Measurements from ENCODE around the gene SYNGR2. TPM values are rescaled to one million over a fixed set of nuclear protein-coding genes. Genes with fewer than 3 reads are reported as not detected.
"Not testable (repeated sequence)": the region's sequence is repeated elsewhere in the genome, so short reads cannot be mapped to it uniquely, and the experiment has no call there.

SYNGR2 gene
- total RNA-seq, 1 donor from 2014 or later, result 164 TPM

DNA sequence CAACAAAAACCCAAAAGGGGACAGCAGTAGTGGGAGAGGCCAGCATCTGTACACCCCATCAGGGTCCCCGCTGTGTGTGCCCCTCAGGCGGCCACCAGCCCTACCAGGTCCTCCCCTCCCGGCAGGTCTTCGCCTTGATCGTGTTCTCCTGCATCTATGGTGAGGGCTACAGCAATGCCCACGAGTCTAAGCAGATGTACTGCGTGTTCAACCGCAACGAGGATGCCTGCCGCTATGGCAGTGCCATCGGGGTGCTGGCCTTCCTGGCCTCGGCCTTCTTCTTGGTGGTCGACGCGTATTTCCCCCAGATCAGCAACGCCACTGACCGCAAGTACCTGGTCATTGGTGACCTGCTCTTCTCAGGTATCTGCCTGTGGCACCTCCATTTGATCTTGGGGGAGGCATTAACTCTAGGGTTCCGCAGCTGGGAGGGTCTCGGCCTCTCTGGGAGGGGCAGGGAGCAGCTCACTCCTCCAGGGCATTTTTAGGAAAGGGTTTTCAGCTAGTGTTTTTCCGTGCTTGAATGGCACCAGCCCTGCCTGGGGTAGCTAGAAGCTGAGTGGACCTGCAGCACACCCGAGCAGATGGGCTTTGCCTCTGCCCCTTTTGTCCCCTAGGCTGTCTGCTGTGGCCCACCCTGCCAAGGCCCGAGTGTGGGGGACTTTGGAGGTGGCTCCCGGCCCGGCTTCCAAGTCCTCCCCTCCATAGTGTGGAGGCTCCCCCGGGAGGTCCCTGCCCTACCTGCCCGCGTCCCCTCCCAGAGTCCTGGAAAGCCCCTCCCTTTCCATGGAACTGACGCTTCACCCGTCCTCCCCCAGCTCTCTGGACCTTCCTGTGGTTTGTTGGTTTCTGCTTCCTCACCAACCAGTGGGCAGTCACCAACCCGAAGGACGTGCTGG lies 2.6 kb downstream of the SYNGR2 start:
- no peak for DNase-seq (ENCODE audit: extremely low read depth, low read depth, low spot score)

DNA sequence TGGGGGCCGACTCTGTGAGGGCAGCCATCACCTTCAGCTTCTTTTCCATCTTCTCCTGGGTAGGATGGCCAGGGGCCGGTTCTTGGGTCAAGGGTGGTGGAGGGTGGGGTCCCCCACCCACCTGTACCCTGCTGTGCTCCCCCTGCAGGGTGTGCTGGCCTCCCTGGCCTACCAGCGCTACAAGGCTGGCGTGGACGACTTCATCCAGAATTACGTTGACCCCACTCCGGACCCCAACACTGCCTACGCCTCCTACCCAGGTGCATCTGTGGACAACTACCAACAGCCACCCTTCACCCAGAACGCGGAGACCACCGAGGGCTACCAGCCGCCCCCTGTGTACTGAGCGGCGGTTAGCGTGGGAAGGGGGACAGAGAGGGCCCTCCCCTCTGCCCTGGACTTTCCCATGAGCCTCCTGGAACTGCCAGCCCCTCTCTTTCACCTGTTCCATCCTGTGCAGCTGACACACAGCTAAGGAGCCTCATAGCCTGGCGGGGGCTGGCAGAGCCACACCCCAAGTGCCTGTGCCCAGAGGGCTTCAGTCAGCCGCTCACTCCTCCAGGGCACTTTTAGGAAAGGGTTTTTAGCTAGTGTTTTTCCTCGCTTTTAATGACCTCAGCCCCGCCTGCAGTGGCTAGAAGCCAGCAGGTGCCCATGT lies 3.3 kb downstream of the SYNGR2 start:
- DNase-seq (ENCODE audit: extremely low read depth, low read depth, low spot score), result not testable (repeated sequence)

DNA sequence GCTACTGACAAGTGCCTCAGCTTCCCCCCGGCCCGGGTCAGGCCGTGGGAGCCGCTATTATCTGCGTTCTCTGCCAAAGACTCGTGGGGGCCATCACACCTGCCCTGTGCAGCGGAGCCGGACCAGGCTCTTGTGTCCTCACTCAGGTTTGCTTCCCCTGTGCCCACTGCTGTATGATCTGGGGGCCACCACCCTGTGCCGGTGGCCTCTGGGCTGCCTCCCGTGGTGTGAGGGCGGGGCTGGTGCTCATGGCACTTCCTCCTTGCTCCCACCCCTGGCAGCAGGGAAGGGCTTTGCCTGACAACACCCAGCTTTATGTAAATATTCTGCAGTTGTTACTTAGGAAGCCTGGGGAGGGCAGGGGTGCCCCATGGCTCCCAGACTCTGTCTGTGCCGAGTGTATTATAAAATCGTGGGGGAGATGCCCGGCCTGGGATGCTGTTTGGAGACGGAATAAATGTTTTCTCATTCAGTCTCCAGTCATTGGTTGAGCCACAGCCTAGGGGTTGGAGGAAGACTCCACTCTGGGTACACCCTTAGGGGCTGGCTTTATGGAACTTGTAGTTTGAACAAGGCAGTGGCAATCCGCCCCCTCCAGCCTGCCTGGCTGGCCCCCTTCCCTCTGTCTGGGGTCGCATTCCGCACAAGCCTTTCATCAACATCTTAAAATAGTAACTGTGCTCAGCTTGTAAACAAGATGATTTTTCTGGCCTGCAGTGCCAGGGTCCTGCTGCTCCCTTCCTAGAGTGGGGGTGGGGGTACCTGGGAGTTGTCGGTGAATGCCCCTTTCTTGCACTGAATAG lies 4.1 kb downstream of the SYNGR2 start:
- DNase-seq (ENCODE audit: extremely low read depth, low read depth, low spot score), result no peak

DNA sequence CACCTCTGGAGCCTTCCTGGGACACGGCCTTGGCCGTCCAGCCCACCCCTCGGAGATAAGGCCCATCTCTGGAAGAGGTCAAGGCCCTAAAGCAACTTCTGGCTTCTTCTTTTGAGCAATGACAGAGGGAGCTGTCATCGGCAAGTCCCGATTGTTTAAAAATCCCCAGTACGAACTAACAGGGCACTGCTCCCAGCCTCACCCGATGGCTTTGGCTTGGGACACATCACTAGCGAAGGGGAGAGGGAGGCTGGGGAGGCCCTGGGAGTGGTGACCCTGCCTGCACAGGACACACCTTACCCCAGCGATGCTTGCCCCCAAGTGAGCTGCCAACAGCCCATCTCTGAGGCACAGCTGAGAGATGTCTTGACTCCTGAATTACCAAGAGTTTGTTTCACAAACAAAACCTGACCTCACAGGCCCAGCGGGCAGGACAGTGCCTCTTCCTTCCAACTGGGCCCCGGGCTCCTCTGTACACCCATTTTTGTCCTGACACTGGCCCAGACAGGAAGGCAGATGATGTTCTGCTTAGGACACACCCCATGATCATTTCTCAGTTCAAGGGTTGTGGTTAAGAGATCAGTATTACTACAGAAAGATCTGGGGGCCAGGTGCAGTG lies 4.8 kb downstream of the SYNGR2 start:
- DNase-seq (ENCODE audit: extremely low read depth, low read depth, low spot score), result no peak

DNA sequence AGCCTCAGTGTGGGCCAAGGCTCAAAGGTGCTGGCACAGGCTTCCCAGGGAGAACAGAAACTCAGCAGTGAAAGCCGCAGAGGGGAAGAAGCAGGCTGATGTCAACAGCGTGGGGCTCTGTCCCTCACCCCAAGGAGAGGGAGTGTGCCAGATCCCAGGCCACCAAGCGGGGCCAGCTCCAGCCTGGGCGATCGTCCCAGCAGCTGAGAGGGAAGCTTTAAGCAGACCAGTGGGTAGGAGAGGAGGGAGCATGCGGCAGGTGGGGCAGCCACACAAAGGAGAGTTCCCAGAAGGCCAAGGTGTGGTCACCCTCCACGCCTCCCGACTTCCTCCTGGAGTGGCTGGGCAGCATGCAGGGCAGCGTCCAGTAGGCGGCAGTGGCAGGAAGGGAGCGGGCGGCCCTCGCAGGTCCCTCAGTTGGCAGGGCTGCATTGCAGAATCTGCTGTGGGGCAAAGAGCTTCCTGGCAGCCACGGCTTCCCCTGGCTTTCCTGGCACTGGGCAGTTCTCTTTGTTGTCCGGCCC lies 6.0 kb downstream of the SYNGR2 start:
- DNase-seq (ENCODE audit: extremely low read depth, low read depth, low spot score), result no peak

DNA sequence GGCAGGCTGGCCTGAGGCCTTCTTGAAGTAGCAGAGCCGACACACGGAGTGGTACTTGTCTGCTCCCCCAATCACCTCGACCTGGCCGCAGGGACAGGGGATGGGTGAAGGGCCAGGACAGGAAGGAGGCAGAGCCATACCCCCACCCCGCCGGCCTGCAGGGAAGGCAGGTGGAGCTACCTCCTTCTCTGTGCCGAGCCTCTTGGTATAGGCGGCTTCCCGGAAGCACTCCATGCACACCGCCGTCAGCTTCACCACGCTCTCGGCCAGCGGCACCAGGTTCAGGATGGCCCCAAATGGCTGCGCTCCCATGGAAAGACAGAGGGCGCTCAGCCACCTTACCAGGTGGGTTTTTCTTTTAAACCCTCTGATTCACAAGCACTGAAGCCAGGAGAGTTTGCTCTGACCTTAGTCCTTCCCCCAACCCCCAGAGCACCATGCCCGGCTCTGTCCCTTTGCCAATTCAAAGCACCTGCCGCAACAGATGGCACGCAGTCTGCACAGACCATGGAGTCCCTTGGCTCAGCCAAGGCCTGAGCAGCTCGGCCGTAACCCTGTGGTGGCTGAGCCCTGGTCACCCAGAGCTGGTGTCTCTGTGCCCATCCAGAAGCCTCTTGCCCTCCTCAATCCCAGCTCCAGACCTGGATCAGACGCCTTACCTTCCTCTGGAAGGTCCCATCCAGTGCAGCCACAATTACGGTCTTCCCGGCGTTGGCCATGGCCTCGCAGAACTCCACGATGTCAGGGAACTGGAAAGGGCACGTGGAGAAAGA lies 6.7 kb downstream of the SYNGR2 start:
- no peak for DNase-seq (ENCODE audit: extremely low read depth, low read depth, low spot score)

DNA sequence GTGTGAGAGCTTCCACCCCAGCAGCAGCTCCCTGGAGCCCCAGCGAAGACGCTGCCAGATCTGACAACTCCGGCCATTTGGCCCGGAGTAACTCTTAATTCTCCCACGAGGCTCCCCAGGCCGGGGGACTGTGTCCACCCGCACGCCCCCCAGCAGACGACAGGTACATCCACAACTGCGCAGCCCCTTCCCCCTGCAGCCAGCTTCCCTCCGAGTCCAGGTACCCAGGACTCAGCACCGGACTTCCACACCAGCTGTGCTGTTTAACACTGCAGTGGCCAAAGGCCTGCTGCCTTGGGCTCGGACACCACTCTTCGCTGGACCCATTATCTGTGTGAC lies 7.2 kb downstream of the SYNGR2 start:
- no peak for DNase-seq (ENCODE audit: extremely low read depth, low read depth, low spot score)

DNA sequence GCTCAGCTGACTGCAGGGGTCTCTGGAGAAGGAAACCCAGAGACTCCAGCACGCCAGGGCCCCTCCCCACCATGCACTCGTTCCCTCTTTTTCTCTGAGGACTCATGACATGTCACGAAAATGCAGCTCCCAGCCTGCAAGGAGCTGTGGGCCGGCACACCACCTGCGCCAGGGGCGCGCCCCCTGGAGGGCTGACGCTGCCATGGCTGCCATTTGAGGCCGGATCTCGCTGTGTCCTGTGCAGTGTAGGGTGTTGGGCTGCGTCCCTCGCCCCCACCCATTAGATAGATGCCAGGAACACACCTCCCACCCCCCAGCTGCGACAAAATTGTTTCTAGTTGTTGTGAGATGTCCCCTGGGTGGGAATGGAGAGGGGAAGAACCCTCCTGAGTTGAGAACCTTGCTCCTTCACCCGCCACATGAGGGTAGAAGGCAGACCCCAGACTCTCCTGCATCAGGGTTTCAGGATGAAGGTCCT lies 8.2 kb downstream of the SYNGR2 start:
- no peak for DNase-seq (ENCODE audit: extremely low read depth, low read depth, low spot score)

DNA sequence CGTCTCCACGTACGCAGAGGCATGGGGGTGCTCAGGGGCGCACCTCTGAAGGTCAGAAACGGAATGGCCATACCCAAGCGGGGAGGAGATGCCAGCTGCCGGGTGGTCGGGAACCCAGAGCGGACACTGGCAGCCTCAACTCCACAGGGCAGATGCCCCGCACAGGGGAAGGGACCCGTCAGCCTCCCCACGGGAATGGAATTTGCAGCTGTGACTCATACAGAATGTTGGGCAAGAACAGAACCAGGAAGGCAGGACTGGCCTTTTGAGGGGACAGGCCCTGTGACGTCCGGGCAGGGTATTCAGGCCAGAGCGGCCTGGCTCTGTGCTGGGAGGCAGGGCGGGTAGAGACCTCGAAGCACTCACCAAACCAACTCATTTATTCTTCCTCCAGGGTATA lies 11.0 kb downstream of the SYNGR2 start:
- DNase-seq (ENCODE audit: extremely low read depth, low read depth, low spot score), result no peak

DNA sequence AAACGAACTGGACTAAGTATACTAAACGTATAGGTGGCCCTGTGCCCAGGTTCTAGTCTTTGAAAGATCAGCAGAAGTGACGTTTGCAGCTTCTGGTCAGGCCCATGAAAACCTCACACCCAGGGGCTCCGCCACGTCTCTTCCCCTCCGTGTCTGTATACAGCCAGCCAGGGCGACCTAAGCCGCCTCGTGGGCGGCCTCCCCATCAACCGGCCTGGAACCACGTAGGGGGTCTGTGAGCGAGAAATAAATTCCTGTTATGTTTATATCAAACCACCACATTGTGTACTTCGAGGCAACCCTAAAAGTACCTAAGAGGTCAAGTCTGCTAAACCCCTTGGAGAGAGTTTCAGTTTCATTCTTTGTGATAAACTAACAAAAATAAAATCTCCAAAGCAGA lies 11.7 kb downstream of the SYNGR2 start:
- DNase-seq (ENCODE audit: extremely low read depth, low read depth, low spot score), result no peak

DNA sequence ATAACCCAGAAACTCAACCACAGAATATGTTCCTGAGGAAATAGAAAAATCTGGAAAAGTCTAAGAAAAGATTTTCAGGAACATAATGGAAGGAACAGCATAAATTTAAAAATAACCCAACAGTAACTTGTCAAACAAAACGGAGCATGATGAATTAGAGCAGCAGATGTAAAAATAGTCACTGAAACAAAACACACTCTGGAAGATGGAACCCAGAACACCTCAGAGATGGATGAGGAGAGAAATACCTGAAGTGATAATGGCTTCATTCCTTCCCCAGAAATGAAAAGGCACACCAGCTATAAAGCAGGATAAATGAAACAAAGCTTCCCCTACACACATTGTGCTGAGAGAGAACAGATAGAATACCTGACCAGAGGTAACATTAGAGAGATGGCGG lies 12.1 kb downstream of the SYNGR2 start:
- DNase-seq (ENCODE audit: extremely low read depth, low read depth, low spot score), result no peak

DNA sequence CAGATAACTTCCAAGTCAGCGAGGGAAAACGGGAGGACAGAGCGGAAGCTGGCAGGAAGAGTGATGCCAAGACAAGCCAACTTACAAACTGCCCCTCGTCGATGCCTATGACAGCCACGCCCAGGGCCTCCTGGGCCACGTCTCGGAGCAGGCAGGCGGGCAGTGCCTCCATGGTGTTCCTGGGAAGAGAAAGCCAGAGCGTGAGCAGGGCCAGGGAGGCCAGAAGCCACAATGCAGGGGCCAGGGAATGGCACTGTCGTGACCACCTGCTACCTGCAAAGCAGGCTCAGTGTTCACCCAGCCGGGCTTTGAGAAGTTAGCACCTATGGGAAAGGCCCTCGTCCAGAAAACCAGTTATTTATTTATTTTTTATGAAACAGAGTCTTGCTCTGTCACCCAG lies 14.1 kb downstream of the SYNGR2 start:
- no peak for DNase-seq (ENCODE audit: extremely low read depth, low read depth, low spot score)

DNA sequence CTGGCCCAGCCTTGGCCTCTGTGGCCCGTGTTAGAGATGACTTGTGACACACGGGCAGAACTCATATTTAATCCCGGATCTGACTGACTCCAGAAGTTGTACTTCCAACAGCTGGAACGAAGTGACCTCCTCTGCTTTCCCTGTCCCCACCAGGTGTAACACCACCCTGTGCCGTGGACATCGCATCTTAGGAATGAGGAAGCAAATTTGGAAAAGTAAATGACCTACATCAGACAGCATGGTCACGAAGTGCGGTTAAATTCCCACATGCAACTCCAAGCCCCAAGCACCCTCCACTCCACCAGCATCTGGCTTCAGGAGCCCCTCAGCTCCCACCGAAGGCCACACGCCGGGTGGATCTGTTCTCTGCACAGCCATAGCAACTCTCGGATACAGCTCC lies 15.5 kb downstream of the SYNGR2 start:
- DNase-seq (ENCODE audit: extremely low read depth, low read depth, low spot score), result no peak

DNA sequence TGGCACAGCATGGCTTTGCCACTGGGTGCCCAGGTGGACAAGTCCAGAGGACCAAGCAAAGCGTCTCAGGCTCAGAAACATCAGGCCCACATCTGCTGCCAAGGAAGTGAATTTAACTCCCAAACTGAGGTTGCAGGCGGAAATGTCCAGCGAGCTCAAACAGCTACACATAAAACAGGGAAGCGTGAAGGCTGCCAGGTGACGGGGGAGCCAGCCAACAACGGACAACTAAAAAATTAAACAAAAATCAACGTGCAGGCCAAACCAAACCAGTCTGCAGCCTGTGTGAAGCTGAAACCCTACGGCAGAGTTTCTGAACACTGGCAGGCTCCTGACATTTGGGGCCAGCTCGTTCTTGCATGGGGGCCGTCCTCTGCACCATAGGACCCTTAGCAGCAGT lies 16.0 kb downstream of the SYNGR2 start:
- DNase-seq (ENCODE audit: extremely low read depth, low read depth, low spot score), result no peak

DNA sequence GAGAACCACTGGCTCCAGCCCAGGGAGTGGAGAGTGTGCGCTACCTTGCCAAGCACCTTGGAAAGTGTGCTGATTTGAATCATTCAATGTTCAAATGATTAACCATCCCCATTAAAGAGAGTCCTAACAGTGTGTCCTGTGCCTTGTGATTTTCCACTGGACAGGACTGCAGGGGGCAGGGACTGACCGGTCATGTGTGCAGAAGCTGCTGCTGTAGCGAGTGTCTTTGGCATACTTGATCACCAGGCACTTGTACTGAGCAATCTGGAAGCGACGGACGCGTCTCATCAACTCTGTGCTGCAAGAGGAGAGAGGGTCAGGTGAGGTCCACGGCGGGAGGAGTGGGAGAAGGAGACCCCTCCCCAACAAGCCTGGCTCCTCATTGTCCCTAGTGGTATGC lies 16.5 kb downstream of the SYNGR2 start:
- no peak for DNase-seq (ENCODE audit: extremely low read depth, low read depth, low spot score)

DNA sequence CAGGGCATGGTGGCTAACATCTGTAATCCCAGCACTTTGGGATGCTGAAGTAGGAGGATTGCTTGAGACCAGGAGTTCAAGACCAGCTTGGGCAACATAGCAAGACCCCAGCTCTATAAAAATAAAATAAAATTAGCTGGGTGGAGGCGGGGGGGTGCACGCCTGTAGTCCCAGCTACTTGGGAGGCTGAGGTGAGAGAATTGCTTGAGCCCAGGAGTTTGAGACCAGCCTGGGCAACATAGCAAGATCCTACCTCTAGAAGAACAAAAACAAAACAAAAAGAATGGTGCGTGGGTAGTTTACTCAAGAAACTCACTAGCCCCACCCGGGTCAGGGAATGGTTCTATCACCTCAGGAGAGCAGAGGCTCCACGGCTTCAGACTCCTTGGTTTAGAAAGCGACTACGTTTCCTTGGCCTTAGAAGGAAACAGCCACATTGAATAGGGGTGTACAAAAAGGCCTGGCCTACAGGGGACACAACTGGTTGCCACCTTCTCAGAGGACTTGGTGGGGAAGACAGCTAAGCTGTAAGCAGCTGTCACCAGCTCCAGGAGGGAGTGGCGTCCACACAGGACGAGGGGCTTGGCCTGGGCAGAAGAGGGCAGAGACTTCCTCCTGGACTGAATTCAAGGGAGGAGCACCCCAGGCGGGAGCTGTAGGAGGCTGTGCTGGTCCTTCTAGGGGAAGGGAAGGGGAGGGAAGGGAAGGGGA lies 17.8 kb downstream of the SYNGR2 start:
- no peak for DNase-seq (ENCODE audit: extremely low read depth, low read depth, low spot score)

DNA sequence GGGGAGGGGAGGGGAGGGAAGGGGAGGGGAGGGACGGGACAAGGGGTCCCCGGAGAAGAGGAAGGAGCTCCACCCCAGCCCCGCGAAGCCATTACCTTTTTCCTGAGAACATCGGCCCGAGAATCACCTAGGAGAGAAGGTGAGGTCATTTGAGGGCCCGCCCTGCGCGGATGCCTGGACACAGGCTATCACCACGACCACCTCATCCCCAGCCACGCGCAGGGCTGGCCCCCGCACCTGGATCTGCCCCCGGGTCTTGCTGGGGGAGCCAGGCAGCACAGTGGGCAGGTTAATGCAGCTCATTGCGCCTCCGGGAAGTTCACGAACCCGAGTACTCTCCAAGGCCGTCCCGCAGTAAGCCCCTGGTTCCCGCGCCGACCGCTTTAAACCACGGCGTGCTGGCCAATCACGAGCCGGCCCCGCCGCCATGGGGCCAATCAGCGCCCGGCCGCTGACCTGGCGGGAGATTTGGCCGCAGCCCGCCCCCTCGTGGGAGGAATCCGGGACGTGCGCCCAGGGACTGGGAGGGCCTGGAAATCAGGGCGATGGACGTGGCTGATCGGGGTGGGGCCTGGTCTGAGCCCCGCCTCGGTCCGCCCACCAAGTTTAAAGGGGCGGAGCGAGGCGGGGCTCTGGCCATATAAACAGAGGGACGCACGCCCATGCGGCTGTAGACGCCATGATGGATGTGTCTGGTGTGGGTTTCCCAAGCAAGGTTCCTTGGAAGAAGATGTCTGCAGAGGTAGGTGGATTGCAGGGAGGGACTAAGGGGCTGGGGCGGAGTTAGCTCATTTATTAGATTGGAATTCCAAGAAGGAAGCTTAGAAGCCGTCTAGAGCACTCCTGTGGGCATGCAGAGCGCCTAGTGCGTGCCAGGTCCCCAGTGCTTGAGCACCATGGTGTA lies 18.6 kb downstream of the SYNGR2 start, which contains the start of the genes AFMID and TK1:
TSS of gene AFMID (plus strand) at position 671 of the 904 bp plus-strand sequence. CDS start at position 680, 9 bp downstream.
TSS of gene TK1 (minus strand) at position 361 of the 904 bp plus-strand sequence. CDS start at position 303, 58 bp downstream.
- peak; percentile 68 for DNase-seq (ENCODE audit: extremely low read depth, low read depth, low spot score)

DNA sequence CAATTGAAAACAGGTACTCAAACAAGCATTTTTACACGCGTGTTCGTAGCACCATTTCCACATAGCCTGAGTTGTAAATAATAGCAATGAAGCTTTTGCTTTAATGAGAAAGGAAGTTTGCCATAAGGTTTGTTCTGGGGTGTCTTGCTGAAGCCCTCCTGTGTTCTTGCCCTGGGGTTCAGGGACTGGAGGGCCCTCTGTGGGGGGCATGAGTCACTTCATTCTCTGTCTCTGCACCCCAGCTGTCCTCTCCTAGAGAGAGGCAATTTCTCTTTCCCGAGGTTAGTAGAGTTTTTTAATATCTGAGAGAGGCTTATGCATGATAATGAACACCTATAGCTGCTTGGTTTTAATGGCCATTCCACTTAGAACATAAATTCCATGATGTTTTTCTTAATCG lies 28.3 kb downstream of the SYNGR2 start:
- no peak for DNase-seq (ENCODE audit: extremely low read depth, low read depth, low spot score)

Measured in glomerular endothelial cell (primary cell).